ENCODE measurements around the gene STEAP1B. TPM values are rescaled to one million over a fixed set of nuclear protein-coding genes. Genes with fewer than 3 reads are reported as not detected.

Gene STEAP1B
- total RNA-seq, 1 donor from 2014 or later: 0.30 TPM

DNA sequence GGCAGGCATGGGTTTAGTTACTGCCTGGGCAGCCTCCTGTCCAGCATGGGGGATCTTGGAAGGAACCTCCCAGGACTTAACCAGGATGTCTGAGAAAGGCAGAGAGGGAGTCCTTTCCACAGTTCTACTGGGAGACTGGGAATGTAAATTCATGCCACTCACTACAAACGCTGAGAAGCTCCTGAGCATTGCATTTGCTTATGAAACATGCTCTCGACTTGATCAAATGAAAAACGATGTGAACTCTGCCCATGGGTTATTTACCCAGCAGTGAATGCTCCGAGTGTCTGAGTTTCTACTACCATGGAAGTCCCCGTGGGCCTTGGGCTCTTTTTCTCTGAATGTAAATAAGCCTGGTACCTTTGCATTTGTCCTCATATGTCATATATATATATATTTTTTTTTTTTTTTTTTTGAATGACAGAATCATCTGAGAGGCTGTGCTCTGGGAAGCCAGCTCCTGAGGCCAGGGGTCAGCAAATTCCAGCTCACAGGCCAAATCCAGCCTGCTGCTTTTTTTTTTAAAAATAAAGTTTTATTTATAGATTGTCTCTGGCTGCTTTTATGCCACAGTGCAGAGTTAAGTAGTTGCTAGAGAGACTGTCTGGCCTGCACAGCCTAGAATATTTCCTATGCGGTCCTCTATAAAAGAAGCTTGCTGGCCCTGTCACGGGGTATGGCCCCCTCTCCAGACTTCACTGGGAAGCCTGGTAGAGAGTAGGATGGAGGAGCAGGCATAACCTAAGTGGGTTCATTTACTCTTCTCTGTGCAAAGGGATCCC, 121.6 kb downstream of the STEAP1B start:
- Mint-ChIP-seq H3K9me3 (no peaks in the 10 kb centered on the region), H3K4me3 (ENCODE audit: low read depth) (no peak overlapping the region), H3K36me3 (ENCODE audit: low read depth) (no peaks in the 10 kb centered on the region), H3K27me3 (ENCODE audit: low read depth) (peaks cover 20% of the 10 kb centered on the region), H3K4me1 (ENCODE audit: low read depth) (no peaks in the 10 kb centered on the region), H3K27ac (no peak overlapping the region)
- DNase-seq (ENCODE audit: low spot score): no peak
- intact Hi-C loops (cut with micrococcal nuclease): no loop called here

DNA sequence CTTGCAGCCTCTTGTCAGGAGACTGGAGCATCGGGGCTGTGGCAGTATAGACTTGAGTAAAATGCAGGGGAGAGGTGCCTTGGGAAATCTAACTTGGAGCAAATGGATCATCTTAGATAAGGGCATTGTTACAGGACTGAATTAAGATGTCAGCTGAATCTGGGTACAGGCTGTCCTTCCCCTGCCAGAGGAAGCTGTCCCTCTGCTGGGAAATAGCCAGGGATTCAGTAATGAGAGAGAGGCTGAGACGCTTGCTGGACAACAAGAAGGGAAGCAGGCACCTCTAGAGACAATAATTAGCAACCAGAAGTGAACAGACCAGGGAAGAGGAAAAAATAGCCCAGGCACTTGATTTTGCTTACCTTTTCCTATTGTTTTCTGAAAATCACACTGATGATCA, 122.3 kb downstream of the STEAP1B start:
- Mint-ChIP-seq H3K36me3 (ENCODE audit: low read depth) (no peaks in the 10 kb centered on the region), H3K27me3 (ENCODE audit: low read depth) (peaks cover 19% of the 10 kb centered on the region), H3K9me3 (no peaks in the 10 kb centered on the region), H3K4me1 (ENCODE audit: low read depth) (no peaks in the 10 kb centered on the region), H3K4me3 (ENCODE audit: low read depth) (no peak overlapping the region), H3K27ac (no peak overlapping the region)
- intact Hi-C loops (cut with micrococcal nuclease): no loop called here
- DNase-seq (ENCODE audit: low spot score): no peak

DNA sequence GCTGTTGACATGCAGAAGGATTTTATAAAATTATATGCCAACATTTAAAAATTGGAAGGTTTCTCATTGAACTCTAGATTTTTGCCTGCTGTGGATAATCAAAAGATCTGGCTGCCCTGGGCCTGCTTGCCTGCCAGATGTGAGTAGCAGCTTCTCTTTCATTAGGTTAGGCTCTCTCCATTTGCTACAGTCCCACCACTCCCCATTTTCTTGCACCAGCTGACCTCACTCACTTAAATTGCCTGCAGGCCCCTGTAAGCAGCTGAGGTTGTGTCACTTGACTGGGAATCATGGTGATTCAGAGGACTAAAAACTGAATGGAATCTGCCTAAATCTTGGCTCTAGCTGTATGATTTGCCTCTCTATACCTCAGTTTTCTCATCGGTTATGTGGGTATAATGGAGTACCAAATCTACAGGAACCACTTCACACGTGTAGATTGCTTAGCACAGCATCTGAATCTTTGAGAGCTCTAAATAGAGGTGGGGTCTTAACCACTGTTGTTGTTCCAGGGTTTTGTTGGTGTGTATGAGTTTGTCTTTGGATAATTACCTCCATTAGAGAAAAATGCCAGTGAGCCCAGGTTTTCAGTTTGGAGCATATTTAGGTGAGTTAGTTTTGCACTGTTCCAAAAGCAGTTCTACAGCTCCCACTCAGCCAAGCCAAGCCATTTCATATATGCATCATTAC, 124.5 kb downstream of the STEAP1B start:
- DNase-seq (ENCODE audit: low spot score): no peak
- Mint-ChIP-seq H3K9me3 (no peaks in the 10 kb centered on the region), H3K4me3 (ENCODE audit: low read depth) (no peak overlapping the region), H3K36me3 (ENCODE audit: low read depth) (no peaks in the 10 kb centered on the region), H3K27ac (no peak overlapping the region), H3K27me3 (ENCODE audit: low read depth) (peaks cover 17% of the 10 kb centered on the region), H3K4me1 (ENCODE audit: low read depth) (no peaks in the 10 kb centered on the region)
- intact Hi-C loops (cut with micrococcal nuclease): no loop called here

- Mint-ChIP-seq H3K9me3 (no peaks in the 10 kb centered on the region), H3K4me1 (ENCODE audit: low read depth) (no peaks in the 10 kb centered on the region), H3K27ac (no peak overlapping the region), H3K36me3 (ENCODE audit: low read depth) (no peaks in the 10 kb centered on the region), H3K27me3 (ENCODE audit: low read depth) (peaks cover 18% of the 10 kb centered on the region), H3K4me3 (ENCODE audit: low read depth) (no peak overlapping the region)
- DNase-seq (ENCODE audit: low spot score): no peak
- intact Hi-C loops (cut with micrococcal nuclease): no loop called here
Measured at GRCh38 chr7:22373911-22374310, 126.1 kb downstream of the STEAP1B start.

- intact Hi-C loops (cut with micrococcal nuclease): no loop called here
Measured at GRCh38 chr7:22373388-22373787, 126.6 kb downstream of the STEAP1B start.

GRCh38 chr7:22372863-22373262, 127.1 kb downstream of the STEAP1B start:
- Mint-ChIP-seq H3K27ac (no peak overlapping the region), H3K27me3 (ENCODE audit: low read depth) (peaks cover 20% of the 10 kb centered on the region), H3K4me1 (ENCODE audit: low read depth) (no peaks in the 10 kb centered on the region), H3K4me3 (ENCODE audit: low read depth) (no peak overlapping the region), H3K36me3 (ENCODE audit: low read depth) (no peaks in the 10 kb centered on the region), H3K9me3 (no peaks in the 10 kb centered on the region)
- no peak for DNase-seq (ENCODE audit: low spot score)
- intact Hi-C loops (cut with micrococcal nuclease): no loop called here

More at GRCh38 chr7:22373388-22373787, 126.6 kb downstream of the STEAP1B start:
- no peak overlapping the region for H3K4me3 Mint-ChIP-seq (ENCODE audit: low read depth)
- peaks cover 20% of the 10 kb centered on the region for H3K27me3 Mint-ChIP-seq (ENCODE audit: low read depth)
- no peaks in the 10 kb centered on the region for H3K9me3 Mint-ChIP-seq
- no peak overlapping the region for H3K27ac Mint-ChIP-seq
- no peak for DNase-seq (ENCODE audit: low spot score)
- no peaks in the 10 kb centered on the region for H3K4me1 Mint-ChIP-seq (ENCODE audit: low read depth)
- no peaks in the 10 kb centered on the region for H3K36me3 Mint-ChIP-seq (ENCODE audit: low read depth)

DNA sequence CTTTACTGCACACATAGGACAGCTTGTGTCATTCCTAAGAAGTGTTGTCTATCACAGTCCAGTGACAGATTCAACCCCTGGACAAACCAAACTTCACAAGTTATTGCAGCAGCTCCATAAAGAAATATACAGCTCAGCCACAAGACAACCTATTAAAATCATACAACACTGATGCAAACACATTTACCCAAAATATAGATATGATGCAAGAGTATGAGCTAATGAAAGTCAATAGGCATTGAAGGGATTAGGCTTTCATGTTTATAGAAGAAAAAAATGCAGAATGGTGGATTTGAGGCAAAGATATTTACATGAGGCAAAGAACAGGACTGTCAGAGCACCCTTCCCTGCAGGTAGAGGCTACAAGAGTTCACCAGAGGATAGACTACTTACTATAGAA, 128.1 kb downstream of the STEAP1B start:
- intact Hi-C loops (cut with micrococcal nuclease): no loop called here
- Mint-ChIP-seq H3K36me3 (ENCODE audit: low read depth) (no peaks in the 10 kb centered on the region), H3K4me3 (ENCODE audit: low read depth) (no peak overlapping the region), H3K4me1 (ENCODE audit: low read depth) (no peaks in the 10 kb centered on the region), H3K27me3 (ENCODE audit: low read depth) (peaks cover 16% of the 10 kb centered on the region), H3K9me3 (no peaks in the 10 kb centered on the region), H3K27ac (no peak overlapping the region)
- no peak for DNase-seq (ENCODE audit: low spot score)

Other genes starting within 250 kb of the STEAP1B start
- 0.67 and 0.82 TPM in 2 replicates for gene RAPGEF5, start 143.0 kb downstream of the STEAP1B start, total RNA-seq
- gene IL6, start 227.0 kb upstream of the STEAP1B start, total RNA-seq: not detected in 2 replicates

Data from activated T-helper 2 cell treated with anti-CD3 and anti-CD28 coated beads, Interferon-gamma antibody, Interleukin-2, Interleukin-4, amounts not matched to agents 10 μg/mL and 5 μg/mL and 100 μg/mL, durations not matched to agents 14 hours and 24 hours and 36 hours (primary cell).